Panc1 (cell line): ENCODE results near the gene OTOG. TPM values are rescaled to one million over a fixed set of nuclear protein-coding genes. Genes with fewer than 3 reads are reported as not detected.

ENCODE experiments used
- ATAC-seq: fragments of 200-7000 bp; cut with Tn5 transposase; 2 replicates; pipeline ENCODE4 v1.9.1; 2020; ENCODE audit warnings: mild to moderate bottlenecking, moderate library complexity
- BruUV-seq: library from RNA; stranded (reverse); fragments of 400-500 nt; replicated peaks from 2 replicates; lab custom pipeline; 2021; lab: Mats Ljungman, UMichigan
- CTCF ChIA-PET: fragments of 300-600 bp; sonication (Branson Sonifier 250); formaldehyde crosslinking; loops from one replicate; lab custom pipeline; 2022; ENCODE audit warnings: antibody characterized with exemption; lab: Charles Lee
- POLR2A ChIA-PET: fragments of 300-600 bp; sonication (Branson Sonifier 250); formaldehyde crosslinking; loops from one replicate; lab custom pipeline; 2022; ENCODE audit warnings: antibody characterized with exemption; lab: Charles Lee
- DNase-seq: peaks from one replicate; pipeline ENCODE4 v3.0.0-alpha.2; 2010; ENCODE audit warnings: low read depth, low spot score
- H3K27ac ChIP-seq: 2 replicates; pipeline ENCODE4 v1.5.1; 2011; ENCODE audit warnings: mild to moderate bottlenecking, low read length, inconsistent platforms
- H3K27me3 ChIP-seq: fragments of 200-500 bp; sonication (Bioruptor generic); 2 replicates; pipeline ENCODE4 v1.6.0; 2014; ENCODE audit warnings: low read length, inconsistent platforms; ENCODE audit not compliant: control insufficient read depth, insufficient read depth
- H3K36me3 ChIP-seq: fragments of 200-500 bp; sonication (Bioruptor generic); 2 replicates; pipeline ENCODE4 v1.5.1; 2014; ENCODE audit warnings: inconsistent platforms, mild to moderate bottlenecking, low read length, moderate library complexity; ENCODE audit not compliant: control insufficient read depth, insufficient read depth
- H3K4me1 ChIP-seq: 2 replicates; pipeline ENCODE4 v1.5.1; 2011; ENCODE audit warnings: inconsistent platforms, mild to moderate bottlenecking, low read length, moderate library complexity; ENCODE audit not compliant: control insufficient read depth, insufficient read depth
- H3K4me3 ChIP-seq, 2 experiments: 2 replicates each; pipeline ENCODE4 v1.5.1; 2011 to 2012; ENCODE audit warnings: low read depth in 2 of 2, low read length in 2 of 2, mild to moderate bottlenecking in 2 of 2, inconsistent platforms in 1 of 2, moderate library complexity in 1 of 2
- H3K9me3 ChIP-seq: fragments of 200-500 bp; sonication (Bioruptor generic); 2 replicates; pipeline ENCODE4 v1.5.1; 2014; ENCODE audit warnings: low read depth, mild to moderate bottlenecking, inconsistent platforms, low read length, moderate library complexity; ENCODE audit not compliant: control insufficient read depth, insufficient read depth
- POLR2AphosphoS5 ChIP-seq: IDR thresholded peaks from 2 replicates; pipeline ENCODE4 v1.6.1; 2012; ENCODE audit warnings: mild to moderate bottlenecking, low read depth, low read length, moderate library complexity
- SIN3A ChIP-seq: IDR thresholded peaks from 2 replicates; pipeline ENCODE4 v1.6.1; 2012; ENCODE audit warnings: low read depth, mild to moderate bottlenecking, low read length, moderate library complexity, borderline replicate concordance; ENCODE audit not compliant: insufficient read depth
- TCF7L2 ChIP-seq: IDR thresholded peaks from 2 replicates; pipeline ENCODE4 v1.6.1; 2011; ENCODE audit warnings: mild to moderate bottlenecking, low read depth, low read length, inconsistent platforms
- in situ Hi-C: cut with HindIII; loops from 2 replicates; pipeline ENCODE4 v1.10.0; 2016; ENCODE audit warnings: low sequenced_read_pairs, low pct_unique_long_range_greater_than_20kb
- intact Hi-C: fragments of 100-400 bp; cut with micrococcal nuclease; formaldehyde crosslinking; loops from one replicate; pipeline ENCODE4 v1.10.0; 2022; ENCODE audit not compliant: unreplicated experiment
- total RNA-seq: library from RNA; stranded (reverse); gene quantifications from one replicate; pipeline ENCODE4 v1.2.1, GENCODE V29; 2021; ENCODE audit not compliant: unreplicated experiment
- TF ChIP-seq, protein P1 (sequence below), 2 experiments: IDR thresholded peaks; 2 replicates each; pipeline ENCODE4 v1.6.1; 2011 to 2012; ENCODE audit warnings: low read depth in 2 of 2, control low read depth in 1 of 2, low read length in 1 of 2, mild to moderate bottlenecking in 1 of 2, moderate library complexity in 1 of 2; ENCODE audit not compliant: insufficient read depth in 1 of 2
- TF ChIP-seq, protein P2 (sequence below): fragments of 450-650 bp; IDR thresholded peaks from 2 replicates; pipeline ENCODE4 v1.5.1; 2017; ENCODE audit warnings: mild to moderate bottlenecking

The OTOG gene
- total RNA-seq, 1 experiment from 2014 or later: not detected

DNA sequence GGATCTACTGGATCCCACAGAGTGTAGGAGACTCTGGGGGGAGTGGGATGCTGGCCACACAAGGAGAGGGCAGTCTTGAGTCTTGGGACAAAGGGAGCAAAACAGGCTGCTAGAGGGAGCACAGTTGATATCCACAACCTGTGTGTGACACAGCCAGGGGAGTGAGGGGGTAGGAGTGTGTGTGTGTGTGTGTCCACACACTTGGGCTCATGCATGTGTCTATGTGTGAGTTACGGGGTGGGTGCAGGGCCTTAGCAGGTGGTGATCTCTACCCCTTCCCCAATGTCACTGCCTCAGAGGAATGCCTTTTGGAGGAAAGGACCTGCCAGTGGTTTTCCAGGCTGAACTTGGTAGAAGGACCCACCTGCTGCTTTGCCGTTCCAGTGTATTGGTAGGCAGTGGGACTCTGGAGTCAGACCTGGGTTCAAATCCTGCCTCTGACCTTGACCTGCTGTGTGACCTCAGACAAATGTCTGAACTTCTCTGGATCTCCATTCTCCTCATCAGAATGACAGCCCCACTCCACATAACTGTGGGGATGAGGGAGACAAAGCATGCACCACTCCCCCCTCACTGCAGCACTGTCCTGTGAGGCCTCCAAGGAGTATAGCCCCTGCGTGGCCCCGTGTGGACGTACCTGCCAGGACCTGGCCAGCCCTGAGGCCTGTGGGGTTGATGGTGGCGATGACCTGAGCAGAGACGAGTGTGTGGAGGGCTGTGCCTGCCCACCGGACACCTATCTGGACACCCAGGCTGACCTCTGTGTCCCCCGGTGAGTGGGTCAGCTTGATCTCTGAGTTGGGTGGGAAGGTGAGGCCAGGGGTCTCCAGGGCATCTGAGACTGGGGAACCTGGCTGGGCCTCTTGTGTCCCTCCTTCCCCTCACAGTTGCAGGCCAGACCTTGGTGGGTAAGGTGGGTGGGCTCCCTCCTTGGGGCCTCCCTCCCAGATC, 27.4 kb downstream of the OTOG start:
- H3K4me3 ChIP-seq: no peak overlapping the region
- ChIA-PET CTCF (no interaction called here), POLR2A (no interaction called here)
- no peaks in the 10 kb centered on the region for H3K4me1 ChIP-seq
- no peaks in the 10 kb centered on the region for H3K27me3 ChIP-seq
- in situ Hi-C loops: no loop called here
- no peak for ATAC-seq
- intact Hi-C loops: no loop called here
- DNase-seq: no peak
- H3K36me3 ChIP-seq: no peaks in the 10 kb centered on the region
- H3K27ac ChIP-seq: no peak overlapping the region
- TF ChIP-seq, protein P1, sequence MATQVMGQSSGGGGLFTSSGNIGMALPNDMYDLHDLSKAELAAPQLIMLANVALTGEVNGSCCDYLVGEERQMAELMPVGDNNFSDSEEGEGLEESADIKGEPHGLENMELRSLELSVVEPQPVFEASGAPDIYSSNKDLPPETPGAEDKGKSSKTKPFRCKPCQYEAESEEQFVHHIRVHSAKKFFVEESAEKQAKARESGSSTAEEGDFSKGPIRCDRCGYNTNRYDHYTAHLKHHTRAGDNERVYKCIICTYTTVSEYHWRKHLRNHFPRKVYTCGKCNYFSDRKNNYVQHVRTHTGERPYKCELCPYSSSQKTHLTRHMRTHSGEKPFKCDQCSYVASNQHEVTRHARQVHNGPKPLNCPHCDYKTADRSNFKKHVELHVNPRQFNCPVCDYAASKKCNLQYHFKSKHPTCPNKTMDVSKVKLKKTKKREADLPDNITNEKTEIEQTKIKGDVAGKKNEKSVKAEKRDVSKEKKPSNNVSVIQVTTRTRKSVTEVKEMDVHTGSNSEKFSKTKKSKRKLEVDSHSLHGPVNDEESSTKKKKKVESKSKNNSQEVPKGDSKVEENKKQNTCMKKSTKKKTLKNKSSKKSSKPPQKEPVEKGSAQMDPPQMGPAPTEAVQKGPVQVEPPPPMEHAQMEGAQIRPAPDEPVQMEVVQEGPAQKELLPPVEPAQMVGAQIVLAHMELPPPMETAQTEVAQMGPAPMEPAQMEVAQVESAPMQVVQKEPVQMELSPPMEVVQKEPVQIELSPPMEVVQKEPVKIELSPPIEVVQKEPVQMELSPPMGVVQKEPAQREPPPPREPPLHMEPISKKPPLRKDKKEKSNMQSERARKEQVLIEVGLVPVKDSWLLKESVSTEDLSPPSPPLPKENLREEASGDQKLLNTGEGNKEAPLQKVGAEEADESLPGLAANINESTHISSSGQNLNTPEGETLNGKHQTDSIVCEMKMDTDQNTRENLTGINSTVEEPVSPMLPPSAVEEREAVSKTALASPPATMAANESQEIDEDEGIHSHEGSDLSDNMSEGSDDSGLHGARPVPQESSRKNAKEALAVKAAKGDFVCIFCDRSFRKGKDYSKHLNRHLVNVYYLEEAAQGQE (IDR thresholded peaks at IDR 0.05; ENCODE audit: insufficient read depth in 1 of 2, low read depth in 2 of 2, low read length in 1 of 2): no peak
- TF ChIP-seq, protein P2, sequence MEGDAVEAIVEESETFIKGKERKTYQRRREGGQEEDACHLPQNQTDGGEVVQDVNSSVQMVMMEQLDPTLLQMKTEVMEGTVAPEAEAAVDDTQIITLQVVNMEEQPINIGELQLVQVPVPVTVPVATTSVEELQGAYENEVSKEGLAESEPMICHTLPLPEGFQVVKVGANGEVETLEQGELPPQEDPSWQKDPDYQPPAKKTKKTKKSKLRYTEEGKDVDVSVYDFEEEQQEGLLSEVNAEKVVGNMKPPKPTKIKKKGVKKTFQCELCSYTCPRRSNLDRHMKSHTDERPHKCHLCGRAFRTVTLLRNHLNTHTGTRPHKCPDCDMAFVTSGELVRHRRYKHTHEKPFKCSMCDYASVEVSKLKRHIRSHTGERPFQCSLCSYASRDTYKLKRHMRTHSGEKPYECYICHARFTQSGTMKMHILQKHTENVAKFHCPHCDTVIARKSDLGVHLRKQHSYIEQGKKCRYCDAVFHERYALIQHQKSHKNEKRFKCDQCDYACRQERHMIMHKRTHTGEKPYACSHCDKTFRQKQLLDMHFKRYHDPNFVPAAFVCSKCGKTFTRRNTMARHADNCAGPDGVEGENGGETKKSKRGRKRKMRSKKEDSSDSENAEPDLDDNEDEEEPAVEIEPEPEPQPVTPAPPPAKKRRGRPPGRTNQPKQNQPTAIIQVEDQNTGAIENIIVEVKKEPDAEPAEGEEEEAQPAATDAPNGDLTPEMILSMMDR: no peak
- no peaks in the 10 kb centered on the region for H3K9me3 ChIP-seq
- BruUV-seq: no TSS peak

DNA sequence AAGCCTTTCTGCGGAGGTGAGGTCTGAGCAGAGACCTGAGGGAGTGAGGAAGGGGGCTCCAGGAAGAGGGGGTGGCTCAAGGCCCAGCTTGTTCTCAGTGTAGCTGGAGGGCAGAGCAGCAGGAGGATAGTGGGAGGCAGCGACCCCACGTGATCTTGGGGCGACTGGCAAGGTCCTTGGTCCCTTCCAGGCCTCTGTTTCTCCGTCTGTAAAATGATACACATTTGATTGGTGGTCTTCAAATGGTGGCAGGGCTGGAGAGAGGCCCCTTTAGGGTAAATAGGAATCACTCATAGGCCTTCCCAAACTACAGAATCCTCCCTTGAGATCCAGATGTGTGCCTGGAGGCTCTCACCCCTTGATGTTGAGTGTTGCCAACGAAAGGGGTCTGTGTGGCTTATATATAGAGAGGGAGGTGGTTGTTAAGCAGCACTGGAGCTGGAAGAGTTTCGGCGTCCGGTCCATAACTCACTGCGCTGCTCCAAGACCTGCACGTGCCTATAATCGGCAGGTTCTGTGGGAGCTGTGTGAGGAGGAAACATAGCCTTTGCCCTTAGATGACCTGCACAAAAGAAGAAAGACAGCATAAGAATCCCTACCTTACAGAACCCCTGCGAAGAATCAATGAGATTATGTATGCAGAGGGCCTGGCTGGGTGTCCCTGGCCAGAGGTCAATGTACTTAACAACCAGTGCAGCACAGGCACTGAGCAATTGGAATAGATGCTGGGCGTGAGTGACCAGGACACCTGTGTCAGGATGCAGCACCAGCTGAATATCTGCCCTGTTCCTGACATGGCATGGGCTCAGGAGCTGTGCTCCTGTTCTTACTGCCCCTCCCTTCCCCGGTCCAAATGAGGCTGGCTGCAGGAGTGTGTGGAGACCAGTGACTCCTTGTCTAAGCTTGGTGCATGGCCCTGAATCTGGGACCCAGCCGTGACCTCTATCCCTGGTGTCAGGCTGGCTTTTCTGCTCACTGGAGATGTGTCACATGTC, 28.7 kb downstream of the OTOG start:
- DNase-seq (no peak), ATAC-seq (no peak)
- TF ChIP-seq, protein P1 (IDR thresholded peaks at IDR 0.05; ENCODE audit: insufficient read depth in 1 of 2, low read depth in 2 of 2, low read length in 1 of 2): no peak
- TF ChIP-seq TCF7L2: no peak
- no peak for TF ChIP-seq POLR2AphosphoS5
- TF ChIP-seq SIN3A: no peak
- TF ChIP-seq, protein P2: no peak
- CTCF ChIA-PET: no interaction called here
- no peaks in the 10 kb centered on the region for H3K27me3 ChIP-seq
- no peaks in the 10 kb centered on the region for H3K4me1 ChIP-seq
- H3K36me3 ChIP-seq: no peaks in the 10 kb centered on the region
- POLR2A ChIA-PET: no interaction called here
- in situ Hi-C loops (no loop called here), intact Hi-C loops (no loop called here)
- no peak overlapping the region for H3K27ac ChIP-seq
- H3K9me3 ChIP-seq: no peaks in the 10 kb centered on the region
- BruUV-seq: no TSS peak
- H3K4me3 ChIP-seq: no peak overlapping the region
